Fibroblast of pulmonary artery (primary cell): ENCODE results near the gene HES4.
"Not testable (repeated sequence)": the region's sequence is repeated elsewhere in the genome, so short reads cannot be mapped to it uniquely, and the experiment has no call there.

Experiments
- DNase-seq: peaks from one replicate; pipeline ENCODE4 v3.0.0-alpha.2; 2010; ENCODE audit warnings: low read depth
- H3K4me3 ChIP-seq: replicated peaks from 2 replicates; pipeline ENCODE4 v1.5.1; 2011; ENCODE audit warnings: low read depth, mild to moderate bottlenecking, control low read depth, low read length, moderate library complexity
- CTCF ChIP-seq: IDR thresholded peaks from 2 replicates; pipeline ENCODE4 v1.5.1; 2011; ENCODE audit warnings: mild to moderate bottlenecking, control low read depth, low read length, inconsistent platforms; ENCODE audit errors: missing control alignments

The HES4 gene

GRCh38 chr1:993379-993995, 6.4 kb downstream of the HES4 start:
- no peak for TF ChIP-seq CTCF
- H3K4me3 ChIP-seq = no peak overlapping the region
- no peak for DNase-seq

GRCh38 chr1:992362-992761, 7.5 kb downstream of the HES4 start:
- DNase-seq = no peak
- H3K4me3 ChIP-seq = no peak overlapping the region
- no peak for TF ChIP-seq CTCF

- no peak for DNase-seq
- no peak for TF ChIP-seq CTCF
Observed at GRCh38 chr1:991895-992294, 8.0 kb downstream of the HES4 start.

GRCh38 chr1:991275-991674, 8.6 kb downstream of the HES4 start:
- not testable (repeated sequence) for DNase-seq

More at GRCh38 chr1:991895-992294, 8.0 kb downstream of the HES4 start:
- no peak overlapping the region for H3K4me3 ChIP-seq

GRCh38 chr1:988061-988460, 11.8 kb downstream of the HES4 start:
- not testable (repeated sequence) for H3K4me3 ChIP-seq, DNase-seq

More at GRCh38 chr1:991275-991674, 8.6 kb downstream of the HES4 start:
- H3K4me3 ChIP-seq = not testable (repeated sequence)

- no peak for TF ChIP-seq CTCF
- no peak for DNase-seq
- no peak overlapping the region for H3K4me3 ChIP-seq
Observed at GRCh38 chr1:985126-985525, 14.8 kb downstream of the HES4 start.

GRCh38 chr1:984476-984814, 15.5 kb downstream of the HES4 start:
- DNase-seq = no peak
- H3K4me3 ChIP-seq = peak overlapping the region; percentile 1

More at GRCh38 chr1:984476-984814, 15.5 kb downstream of the HES4 start:
- TF ChIP-seq CTCF = no peak
